ENCODE data around the gene MPG. TPM values are rescaled to one million over a fixed set of nuclear protein-coding genes. Genes with fewer than 3 reads are reported as not detected.

Gene MPG
- total RNA-seq, 2 donors from 2014 or later, result 24.3 to 27.4 TPM

GRCh38 chr16:64914-65255 lies 13.1 kb upstream of the MPG start:
- H3K9me3 ChIP-seq (ENCODE audit: control insufficient read depth, low read length, poor library complexity, severe bottlenecking), result no peaks in the 10 kb centered on the region
- peaks cover 15% of the 10 kb centered on the region for H3K27me3 Mint-ChIP-seq
- no peak overlapping the region for H3K4me3 Mint-ChIP-seq
- no peaks in the 10 kb centered on the region for H3K36me3 Mint-ChIP-seq (ENCODE audit: low read depth)
- peaks cover 5% of the 10 kb centered on the region for H3K4me1 Mint-ChIP-seq
- H3K27ac Mint-ChIP-seq, result no peak overlapping the region
- DNase-seq (no peak), ATAC-seq (no peak)

GRCh38 chr16:65745-66144 lies 12.3 kb upstream of the MPG start:
- Mint-ChIP-seq H3K27ac (no peak overlapping the region), H3K27me3 (peaks cover 24% of the 10 kb centered on the region), H3K4me3 (no peak overlapping the region), H3K36me3 (ENCODE audit: low read depth) (no peaks in the 10 kb centered on the region), H3K4me1 (peaks cover 5% of the 10 kb centered on the region)
- no peaks in the 10 kb centered on the region for H3K9me3 ChIP-seq (ENCODE audit: control insufficient read depth, low read length, poor library complexity, severe bottlenecking)
- ATAC-seq (peak; percentile 96), DNase-seq (peak; percentile 68 to 86 (median 69))

- ATAC-seq (no peak), DNase-seq (no peak)
- Mint-ChIP-seq H3K36me3 (ENCODE audit: low read depth) (no peaks in the 10 kb centered on the region), H3K27ac (no peak overlapping the region), H3K27me3 (peaks cover 31% of the 10 kb centered on the region), H3K4me1 (peaks cover 5% of the 10 kb centered on the region), H3K4me3 (no peak overlapping the region)
- no peaks in the 10 kb centered on the region for H3K9me3 ChIP-seq (ENCODE audit: control insufficient read depth, low read length, poor library complexity, severe bottlenecking)
These were observed 11.5 kb upstream of the MPG start for GRCh38 chr16:66309-67182.

- no peaks in the 10 kb centered on the region for H3K36me3 Mint-ChIP-seq (ENCODE audit: low read depth)
- ATAC-seq (no peak), DNase-seq (no peak)
- H3K4me1 Mint-ChIP-seq, result peaks cover 5% of the 10 kb centered on the region
- H3K9me3 ChIP-seq (ENCODE audit: control insufficient read depth, low read length, poor library complexity, severe bottlenecking), result no peaks in the 10 kb centered on the region
- no peak overlapping the region for H3K27ac Mint-ChIP-seq
- peaks cover 31% of the 10 kb centered on the region for H3K27me3 Mint-ChIP-seq
- no peak overlapping the region for H3K4me3 Mint-ChIP-seq
These were observed 10.7 kb upstream of the MPG start for GRCh38 chr16:67183-67791.

- no peak for DNase-seq
- no peaks in the 10 kb centered on the region for H3K9me3 ChIP-seq (ENCODE audit: control insufficient read depth, low read length, poor library complexity, severe bottlenecking)
- H3K4me3 Mint-ChIP-seq, result no peak overlapping the region
- H3K4me1 Mint-ChIP-seq, result peaks cover 9% of the 10 kb centered on the region
- H3K27ac Mint-ChIP-seq, result no peak overlapping the region
- no peak for ATAC-seq
- H3K27me3 Mint-ChIP-seq, result peaks cover 36% of the 10 kb centered on the region
- H3K36me3 Mint-ChIP-seq (ENCODE audit: low read depth), result peaks cover 3% of the 10 kb centered on the region
These were observed 9.9 kb upstream of the MPG start for GRCh38 chr16:67884-68789.

GRCh38 chr16:69181-69580 lies 8.8 kb upstream of the MPG start:
- no peak for ATAC-seq
- DNase-seq, result no peak
- Mint-ChIP-seq H3K27ac (no peak overlapping the region), H3K4me3 (no peak overlapping the region), H3K4me1 (peaks cover 8% of the 10 kb centered on the region), H3K36me3 (ENCODE audit: low read depth) (peaks cover 3% of the 10 kb centered on the region), H3K27me3 (peaks cover 46% of the 10 kb centered on the region)
- no peaks in the 10 kb centered on the region for H3K9me3 ChIP-seq (ENCODE audit: control insufficient read depth, low read length, poor library complexity, severe bottlenecking)

- no peak overlapping the region for H3K4me3 Mint-ChIP-seq
- no peak for ATAC-seq
- H3K4me1 Mint-ChIP-seq, result peaks cover 6% of the 10 kb centered on the region
- DNase-seq, result no peak
- H3K27me3 Mint-ChIP-seq, result peaks cover 50% of the 10 kb centered on the region
- no peaks in the 10 kb centered on the region for H3K9me3 ChIP-seq (ENCODE audit: control insufficient read depth, low read length, poor library complexity, severe bottlenecking)
- H3K36me3 Mint-ChIP-seq (ENCODE audit: low read depth), result peaks cover 3% of the 10 kb centered on the region
- no peak overlapping the region for H3K27ac Mint-ChIP-seq
These were observed 6.8 kb upstream of the MPG start for GRCh38 chr16:71210-71539.

- peaks cover 12% of the 10 kb centered on the region for H3K4me1 Mint-ChIP-seq
- no peaks in the 10 kb centered on the region for H3K9me3 ChIP-seq (ENCODE audit: control insufficient read depth, low read length, poor library complexity, severe bottlenecking)
- no peak for ATAC-seq
- no peak overlapping the region for H3K27ac Mint-ChIP-seq
- H3K36me3 Mint-ChIP-seq (ENCODE audit: low read depth), result peaks cover 3% of the 10 kb centered on the region
- peak overlapping the region; percentile 50 for H3K4me3 Mint-ChIP-seq
- H3K27me3 Mint-ChIP-seq, result peaks cover 50% of the 10 kb centered on the region
- no peak for DNase-seq
These were observed 6.3 kb upstream of the MPG start for GRCh38 chr16:71540-72401.

- H3K27me3 Mint-ChIP-seq, result peaks cover 44% of the 10 kb centered on the region
- H3K4me3 Mint-ChIP-seq, result peak within 1 kb of the TSS; percentile 80
- H3K27ac Mint-ChIP-seq, result no peak within 1 kb of the TSS
- H3K4me1 Mint-ChIP-seq, result peaks cover 17% of the 10 kb centered on the region
- H3K9me3 ChIP-seq (ENCODE audit: control insufficient read depth, low read length, poor library complexity, severe bottlenecking), result no peaks in the 10 kb centered on the region
- no peak for DNase-seq
- ATAC-seq, result peak; percentile 42
- peaks cover 3% of the 10 kb centered on the region for H3K36me3 Mint-ChIP-seq (ENCODE audit: low read depth)
These were observed 5.2 kb upstream of the MPG start, which contains the start of gene RHBDF1 for GRCh38 chr16:72561-73548. Gene RHBDF1 (minus strand): TSS chr16:72631. CDS start chr16:65015, 7,616 bp downstream.

GRCh38 chr16:74051-74746 lies 3.8 kb upstream of the MPG start:
- Mint-ChIP-seq H3K27me3 (peaks cover 42% of the 10 kb centered on the region), H3K4me1 (peaks cover 23% of the 10 kb centered on the region), H3K4me3 (no peak overlapping the region), H3K27ac (no peak overlapping the region), H3K36me3 (ENCODE audit: low read depth) (peaks cover 3% of the 10 kb centered on the region)
- DNase-seq (no peak), ATAC-seq (no peak)
- H3K9me3 ChIP-seq (ENCODE audit: control insufficient read depth, low read length, poor library complexity, severe bottlenecking), result no peaks in the 10 kb centered on the region

GRCh38 chr16:74747-75334 lies 3.2 kb upstream of the MPG start:
- H3K27ac Mint-ChIP-seq, result no peak overlapping the region

More at GRCh38 chr16:74747-75334, 3.2 kb upstream of the MPG start:
- no peaks in the 10 kb centered on the region for H3K9me3 ChIP-seq (ENCODE audit: control insufficient read depth, low read length, poor library complexity, severe bottlenecking)
- H3K4me3 Mint-ChIP-seq, result no peak overlapping the region
- ATAC-seq (no peak), DNase-seq (no peak)
- peaks cover 23% of the 10 kb centered on the region for H3K4me1 Mint-ChIP-seq
- H3K27me3 Mint-ChIP-seq, result peaks cover 35% of the 10 kb centered on the region
- H3K36me3 Mint-ChIP-seq (ENCODE audit: low read depth), result peaks cover 3% of the 10 kb centered on the region

Measured in T-helper 17 cell (primary cell).